GM12864 (cell line): ENCODE results near the gene BAG5.
"Not testable (repeated sequence)": the region's sequence is repeated elsewhere in the genome, so short reads cannot be mapped to it uniquely, and the experiment has no call there.

Experiments
- DNase-seq: peaks from one replicate; pipeline ENCODE4 v3.0.0-alpha.2; 2011; ENCODE audit warnings: low read depth
- H3K4me3 ChIP-seq: 2 replicates; pipeline ENCODE4 v1.5.1; 2011; ENCODE audit warnings: mild to moderate bottlenecking, low read depth, low read length, control low read depth
- CTCF ChIP-seq: IDR thresholded peaks from 2 replicates; pipeline ENCODE4 v1.5.1; 2011; ENCODE audit warnings: low read depth, mild to moderate bottlenecking, moderate library complexity, low read length, control low read depth, inconsistent platforms; ENCODE audit errors: missing control alignments

Gene BAG5

GRCh38 chr14:103562429-103563225, at the start of gene BAG5, which contains the start of gene COA8:
BAG5 (minus strand) TSS chr14:103562657; CDS start chr14:103561164, 1,493 bp downstream.
COA8 (plus strand) TSS chr14:103562960; CDS start chr14:103563002, 42 bp downstream.
- TF ChIP-seq CTCF = no peak
- H3K4me3 ChIP-seq = peak within 1 kb of the TSS; percentile 99
- DNase-seq = peak; percentile 58

GRCh38 chr14:103611215-103611614, 48.8 kb upstream of the BAG5 start:
- no peak for DNase-seq
- no peak for TF ChIP-seq CTCF
- no peak overlapping the region for H3K4me3 ChIP-seq

- not testable (repeated sequence) for DNase-seq, H3K4me3 ChIP-seq
Measured at GRCh38 chr14:103609081-103609480, 46.6 kb upstream of the BAG5 start.

GRCh38 chr14:103607822-103608221, 45.4 kb upstream of the BAG5 start:
- no peak overlapping the region for H3K4me3 ChIP-seq
- TF ChIP-seq CTCF = no peak
- DNase-seq = no peak

GRCh38 chr14:103606963-103607668, 44.7 kb upstream of the BAG5 start:
- DNase-seq = peak; percentile 62

GRCh38 chr14:103604620-103605019, 42.2 kb upstream of the BAG5 start:
- TF ChIP-seq CTCF = no peak
- DNase-seq = no peak
- H3K4me3 ChIP-seq = no peak overlapping the region

More at GRCh38 chr14:103606963-103607668, 44.7 kb upstream of the BAG5 start:
- peak overlapping the region; percentile 36 for H3K4me3 ChIP-seq
- peak; percentile 37 for TF ChIP-seq CTCF

- H3K4me3 ChIP-seq = no peak overlapping the region
- DNase-seq = no peak
- no peak for TF ChIP-seq CTCF
Measured at GRCh38 chr14:103600503-103600902, 38.0 kb upstream of the BAG5 start.
